Liver (tissue), 9 donors: ENCODE measurements around the gene CHRNB1. TPM values are rescaled to one million over a fixed set of nuclear protein-coding genes. Genes with fewer than 3 reads are reported as not detected.

Source experiments
- DNase-seq: peaks from one replicate; pipeline ENCODE4 v3.0.0-alpha.2; 2017; ENCODE audit warnings: low spot score
- H3K27ac ChIP-seq, 2 donors: one replicate each; pipeline ENCODE4 v1.7.0; 2013; ENCODE audit warnings: inconsistent platforms in 2 of 2, low read length in 2 of 2, control low read depth in 1 of 2, low read depth in 1 of 2, mild to moderate bottlenecking in 1 of 2
- H3K27me3 ChIP-seq, 4 donors: one replicate each; pipeline versions ENCODE4 v1.6.1 to v1.7.0; 2013; ENCODE audit warnings: low read length in 3 of 4, inconsistent platforms in 1 of 4, mild to moderate bottlenecking in 1 of 4, moderate library complexity in 1 of 4; ENCODE audit not compliant: control insufficient read depth in 4 of 4, insufficient read depth in 4 of 4
- H3K36me3 ChIP-seq, 4 donors: one replicate each; pipeline versions ENCODE4 v1.6.1 to v1.7.0; 2013; ENCODE audit warnings: low read length in 3 of 4, mild to moderate bottlenecking in 3 of 4, low read depth in 1 of 4, moderate library complexity in 1 of 4; ENCODE audit not compliant: control insufficient read depth in 4 of 4, insufficient read depth in 3 of 4
- H3K4me1 ChIP-seq, 4 donors: one replicate each; pipeline versions ENCODE4 v1.6.1 to v1.7.0; 2013; ENCODE audit warnings: low read length in 3 of 4, mild to moderate bottlenecking in 3 of 4, moderate library complexity in 1 of 4; ENCODE audit not compliant: control insufficient read depth in 4 of 4, insufficient read depth in 4 of 4
- H3K4me3 ChIP-seq, 3 donors: one replicate each; pipeline versions ENCODE4 v1.6.1 to v1.7.0; 2013; ENCODE audit warnings: low read length in 3 of 3, control low read depth in 1 of 3, low read depth in 1 of 3, mild to moderate bottlenecking in 1 of 3
- H3K9ac ChIP-seq, 2 donors: one replicate each; pipeline ENCODE4 v1.7.0; 2013; ENCODE audit warnings: low read length in 2 of 2, mild to moderate bottlenecking in 2 of 2, moderate library complexity in 2 of 2, control low read depth in 1 of 2, low read depth in 1 of 2
- H3K9me3 ChIP-seq, 4 donors: one replicate each; pipeline versions ENCODE4 v1.6.1 to v1.7.0; 2013; ENCODE audit warnings: low read length in 3 of 4; ENCODE audit not compliant: control insufficient read depth in 4 of 4
- FOXA1 ChIP-seq: IDR thresholded peaks from 2 replicates; pipeline ENCODE4 v1.6.1; 2016; ENCODE audit warnings: antibody characterized with exemption
- RAD21 ChIP-seq, 2 donors: IDR thresholded peaks; 2 replicates each; pipeline ENCODE4 v1.6.1; 2016; ENCODE audit warnings: antibody characterized with exemption in 2 of 2, mild to moderate bottlenecking in 2 of 2
- SP1 ChIP-seq: IDR thresholded peaks from 2 replicates; pipeline ENCODE4 v1.6.1; 2018; ENCODE audit warnings: antibody characterized with exemption, mild to moderate bottlenecking
- TAF1 ChIP-seq: conservative IDR thresholded peaks from 2 replicates; pipeline ENCODE4 v1.6.1; 2016; ENCODE audit warnings: antibody characterized with exemption, mild to moderate bottlenecking
- YY1 ChIP-seq: IDR thresholded peaks from 2 replicates; pipeline ENCODE4 v1.6.1; 2016; ENCODE audit warnings: antibody characterized with exemption, mild to moderate bottlenecking
- WGBS: extraction: QIAGEN DNeasy Blood & Tissue Kit; methylation state at CpG from one replicate; pipeline ENCODE4 v1.1.7; 2013; 5-methylcytosine and 5-hydroxymethylcytosine counted together
- polyA plus RNA-seq, 2 donors: library from polyadenylated mRNA; stranded (reverse) in 1 of 2; unstranded in 1 of 2; fragments of 200-250 nt in 1 of 2; fragments of >200 nt in 1 of 2; fragmentation: Nextera tagmentation in 1 of 2; extraction: Ambion mirVana in 1 of 2; gene quantifications; one replicate each; pipeline versions ENCODE4 v1.2.1 to v1.2.3, GENCODE V29; 2013 to 2015
- total RNA-seq, 2 donors: library from RNA; depleted of rRNA; stranded (reverse); fragments of >200 nt; gene quantifications; one replicate each; pipeline ENCODE4 v1.2.3, GENCODE V29; 2014
- TF ChIP-seq, protein P1 (sequence below): fragments of 150-350 bp; IDR thresholded peaks from 2 replicates; pipeline ENCODE4 v1.5.1; 2017; ENCODE audit warnings: improper control_type of control experiment, low read depth, low read length; ENCODE audit not compliant: missing input control
- TF ChIP-seq, protein P2 (sequence below): IDR thresholded peaks from 2 replicates; pipeline ENCODE4 v1.6.1; 2016; ENCODE audit warnings: antibody characterized with exemption
- TF ChIP-seq, protein P3 (sequence below): IDR thresholded peaks from 2 replicates; pipeline ENCODE4 v1.6.1; 2016; ENCODE audit warnings: antibody characterized with exemption
- TF ChIP-seq, protein P4 (sequence below): IDR thresholded peaks from 2 replicates; pipeline ENCODE4 v1.6.1; 2016; ENCODE audit warnings: antibody characterized with exemption, mild to moderate bottlenecking
- donor health status: healthy.
- donor health status: healthy.
- donor health status: healthy.
- donor health status: healthy.
- donor health status: healthy.

Gene CHRNB1
- total and polyA plus RNA-seq, 4 donors: 4.2 to 11.5 (median 7.2) TPM

DNA sequence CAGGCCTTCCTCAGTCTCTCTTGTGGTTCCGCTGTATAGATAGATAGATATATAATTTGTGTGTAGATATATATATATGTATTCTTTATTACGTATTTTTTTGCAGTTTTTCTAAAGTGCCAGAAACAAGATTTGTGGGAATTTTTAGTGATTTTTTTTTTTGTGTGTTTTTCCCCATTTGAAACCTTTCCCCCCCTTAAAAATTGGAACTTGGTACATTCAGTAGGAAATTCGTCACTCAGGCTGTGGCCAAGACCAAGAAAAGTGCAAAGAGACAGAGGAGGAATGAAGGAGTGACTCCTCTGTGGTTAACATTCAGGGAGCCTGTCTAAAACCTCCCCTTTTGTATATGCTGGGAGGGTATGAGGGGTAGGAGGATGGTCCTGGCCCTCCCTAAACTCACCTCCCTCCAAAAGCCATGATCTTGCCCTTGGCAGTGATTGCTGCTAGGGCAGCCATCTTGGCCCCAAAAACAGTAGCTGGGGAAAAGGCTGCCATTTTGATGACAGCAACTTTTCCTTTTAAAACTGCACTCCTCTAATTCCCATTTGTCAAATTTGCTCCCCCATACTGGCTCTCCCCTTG is 15.2 kb downstream of the CHRNB1 start (continued):
- TF ChIP-seq, protein P1, sequence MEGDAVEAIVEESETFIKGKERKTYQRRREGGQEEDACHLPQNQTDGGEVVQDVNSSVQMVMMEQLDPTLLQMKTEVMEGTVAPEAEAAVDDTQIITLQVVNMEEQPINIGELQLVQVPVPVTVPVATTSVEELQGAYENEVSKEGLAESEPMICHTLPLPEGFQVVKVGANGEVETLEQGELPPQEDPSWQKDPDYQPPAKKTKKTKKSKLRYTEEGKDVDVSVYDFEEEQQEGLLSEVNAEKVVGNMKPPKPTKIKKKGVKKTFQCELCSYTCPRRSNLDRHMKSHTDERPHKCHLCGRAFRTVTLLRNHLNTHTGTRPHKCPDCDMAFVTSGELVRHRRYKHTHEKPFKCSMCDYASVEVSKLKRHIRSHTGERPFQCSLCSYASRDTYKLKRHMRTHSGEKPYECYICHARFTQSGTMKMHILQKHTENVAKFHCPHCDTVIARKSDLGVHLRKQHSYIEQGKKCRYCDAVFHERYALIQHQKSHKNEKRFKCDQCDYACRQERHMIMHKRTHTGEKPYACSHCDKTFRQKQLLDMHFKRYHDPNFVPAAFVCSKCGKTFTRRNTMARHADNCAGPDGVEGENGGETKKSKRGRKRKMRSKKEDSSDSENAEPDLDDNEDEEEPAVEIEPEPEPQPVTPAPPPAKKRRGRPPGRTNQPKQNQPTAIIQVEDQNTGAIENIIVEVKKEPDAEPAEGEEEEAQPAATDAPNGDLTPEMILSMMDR: no peak

DNA sequence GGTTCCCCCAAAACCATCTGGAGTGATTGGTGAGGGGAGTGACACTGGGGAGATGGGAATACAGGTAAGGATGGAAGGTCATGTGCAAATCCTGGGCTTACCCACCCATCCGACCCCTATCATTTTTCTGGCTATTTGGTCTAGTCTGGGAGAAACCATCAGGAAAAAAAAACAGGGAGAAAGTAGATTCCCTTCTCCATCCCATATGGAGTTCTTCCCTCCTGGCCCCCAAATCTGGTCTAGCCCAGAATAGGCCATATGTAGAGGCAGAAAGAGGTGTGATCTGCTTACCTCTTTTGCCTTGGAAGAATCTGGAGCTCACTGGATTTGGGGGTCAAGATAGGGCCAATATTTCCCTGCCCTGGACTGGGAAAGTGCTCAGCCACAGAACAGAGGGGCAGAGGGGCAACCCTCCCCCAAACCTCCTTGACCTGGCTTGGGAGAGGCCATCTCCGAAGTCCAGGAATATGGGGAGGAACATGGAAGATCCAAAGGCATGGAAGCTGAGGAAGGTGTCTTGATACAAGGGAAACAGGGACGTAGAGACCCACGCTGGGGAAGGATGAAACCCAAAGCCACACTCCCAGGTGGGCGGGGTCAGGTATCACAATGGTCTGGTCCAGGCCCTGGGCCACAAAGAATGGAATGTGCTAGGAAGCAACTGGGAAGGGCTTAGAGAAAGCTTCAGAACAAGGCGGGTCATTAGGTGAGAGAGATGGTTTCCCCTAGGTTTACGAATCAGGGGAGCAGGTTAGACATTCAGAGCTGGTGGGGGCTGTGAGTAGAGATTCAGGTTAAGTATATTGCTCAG is 16.2 kb downstream of the CHRNB1 start:
- peaks cover 0 to 12% (median 3%) of the 10 kb centered on the region in 4 donors for H3K36me3 ChIP-seq
- no peaks in the 10 kb centered on the region for H3K27me3 ChIP-seq
- TF ChIP-seq TAF1 (no peak), FOXA1 (no peak), YY1 (no peak), SP1 (no peak), RAD21 (IDR thresholded peaks at IDR 0.05) (no peak)
- TF ChIP-seq, protein P2, sequence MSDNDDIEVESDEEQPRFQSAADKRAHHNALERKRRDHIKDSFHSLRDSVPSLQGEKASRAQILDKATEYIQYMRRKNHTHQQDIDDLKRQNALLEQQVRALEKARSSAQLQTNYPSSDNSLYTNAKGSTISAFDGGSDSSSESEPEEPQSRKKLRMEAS: no peak
- TF ChIP-seq, protein P3, sequence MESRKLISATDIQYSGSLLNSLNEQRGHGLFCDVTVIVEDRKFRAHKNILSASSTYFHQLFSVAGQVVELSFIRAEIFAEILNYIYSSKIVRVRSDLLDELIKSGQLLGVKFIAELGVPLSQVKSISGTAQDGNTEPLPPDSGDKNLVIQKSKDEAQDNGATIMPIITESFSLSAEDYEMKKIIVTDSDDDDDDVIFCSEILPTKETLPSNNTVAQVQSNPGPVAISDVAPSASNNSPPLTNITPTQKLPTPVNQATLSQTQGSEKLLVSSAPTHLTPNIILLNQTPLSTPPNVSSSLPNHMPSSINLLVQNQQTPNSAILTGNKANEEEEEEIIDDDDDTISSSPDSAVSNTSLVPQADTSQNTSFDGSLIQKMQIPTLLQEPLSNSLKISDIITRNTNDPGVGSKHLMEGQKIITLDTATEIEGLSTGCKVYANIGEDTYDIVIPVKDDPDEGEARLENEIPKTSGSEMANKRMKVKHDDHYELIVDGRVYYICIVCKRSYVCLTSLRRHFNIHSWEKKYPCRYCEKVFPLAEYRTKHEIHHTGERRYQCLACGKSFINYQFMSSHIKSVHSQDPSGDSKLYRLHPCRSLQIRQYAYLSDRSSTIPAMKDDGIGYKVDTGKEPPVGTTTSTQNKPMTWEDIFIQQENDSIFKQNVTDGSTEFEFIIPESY: no peak
- TF ChIP-seq, protein P4, sequence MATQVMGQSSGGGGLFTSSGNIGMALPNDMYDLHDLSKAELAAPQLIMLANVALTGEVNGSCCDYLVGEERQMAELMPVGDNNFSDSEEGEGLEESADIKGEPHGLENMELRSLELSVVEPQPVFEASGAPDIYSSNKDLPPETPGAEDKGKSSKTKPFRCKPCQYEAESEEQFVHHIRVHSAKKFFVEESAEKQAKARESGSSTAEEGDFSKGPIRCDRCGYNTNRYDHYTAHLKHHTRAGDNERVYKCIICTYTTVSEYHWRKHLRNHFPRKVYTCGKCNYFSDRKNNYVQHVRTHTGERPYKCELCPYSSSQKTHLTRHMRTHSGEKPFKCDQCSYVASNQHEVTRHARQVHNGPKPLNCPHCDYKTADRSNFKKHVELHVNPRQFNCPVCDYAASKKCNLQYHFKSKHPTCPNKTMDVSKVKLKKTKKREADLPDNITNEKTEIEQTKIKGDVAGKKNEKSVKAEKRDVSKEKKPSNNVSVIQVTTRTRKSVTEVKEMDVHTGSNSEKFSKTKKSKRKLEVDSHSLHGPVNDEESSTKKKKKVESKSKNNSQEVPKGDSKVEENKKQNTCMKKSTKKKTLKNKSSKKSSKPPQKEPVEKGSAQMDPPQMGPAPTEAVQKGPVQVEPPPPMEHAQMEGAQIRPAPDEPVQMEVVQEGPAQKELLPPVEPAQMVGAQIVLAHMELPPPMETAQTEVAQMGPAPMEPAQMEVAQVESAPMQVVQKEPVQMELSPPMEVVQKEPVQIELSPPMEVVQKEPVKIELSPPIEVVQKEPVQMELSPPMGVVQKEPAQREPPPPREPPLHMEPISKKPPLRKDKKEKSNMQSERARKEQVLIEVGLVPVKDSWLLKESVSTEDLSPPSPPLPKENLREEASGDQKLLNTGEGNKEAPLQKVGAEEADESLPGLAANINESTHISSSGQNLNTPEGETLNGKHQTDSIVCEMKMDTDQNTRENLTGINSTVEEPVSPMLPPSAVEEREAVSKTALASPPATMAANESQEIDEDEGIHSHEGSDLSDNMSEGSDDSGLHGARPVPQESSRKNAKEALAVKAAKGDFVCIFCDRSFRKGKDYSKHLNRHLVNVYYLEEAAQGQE: no peak
- TF ChIP-seq, protein P1: no peak
- 96% methylated on average over 7 of the region's 7 CpGs for WGBS
- no peak overlapping the region for H3K27ac ChIP-seq
- no peak overlapping the region for H3K9ac ChIP-seq
- DNase-seq: no peak
- H3K9me3 ChIP-seq: no peaks in the 10 kb centered on the region
- peaks cover 0 to 4% (median 1%) of the 10 kb centered on the region in 4 donors for H3K4me1 ChIP-seq
- H3K4me3 ChIP-seq: no peak overlapping the region
